CD8-positive, alpha-beta memory T cell (primary cell): ENCODE data around the gene HIRA. TPM values are rescaled to one million over a fixed set of nuclear protein-coding genes. Genes with fewer than 3 reads are reported as not detected.

ENCODE experiments used
- CTCF ChIA-PET: fragments of 350-600 bp; sonication (Branson Sonifier 250); formaldehyde crosslinking; loops from one replicate; lab custom pipeline; 2021; ENCODE audit warnings: antibody characterized with exemption; lab: Charles Lee
- POLR2A ChIA-PET: fragments of 350-600 bp; sonication (Branson Sonifier 250); formaldehyde crosslinking; loops from one replicate; lab custom pipeline; 2021; ENCODE audit warnings: antibody characterized with exemption; lab: Charles Lee
- DNase-seq, 5 donors: peaks; one replicate each; pipeline versions ENCODE4 v3.0.0 to v3.0.0-alpha.2; 2020 to 2022; ENCODE audit warnings: mixed read lengths in 1 of 5
- H3K27ac ChIP-seq: one replicate; pipeline ENCODE4 v1.7.0; 2013; ENCODE audit warnings: low read depth, mild to moderate bottlenecking, low read length, moderate library complexity
- H3K27me3 ChIP-seq: 2 replicates; pipeline ENCODE4 v1.7.0; 2013; ENCODE audit warnings: low read length, mild to moderate bottlenecking; ENCODE audit not compliant: insufficient read depth, poor library complexity, severe bottlenecking
- H3K36me3 ChIP-seq: 2 replicates; pipeline ENCODE4 v1.7.0; 2013; ENCODE audit warnings: mild to moderate bottlenecking, low read length, moderate library complexity; ENCODE audit not compliant: insufficient read depth
- H3K4me1 ChIP-seq: 2 replicates; pipeline ENCODE4 v1.7.0; 2013; ENCODE audit warnings: mild to moderate bottlenecking, low read length, moderate library complexity; ENCODE audit not compliant: insufficient read depth
- H3K4me3 ChIP-seq: 2 replicates; pipeline ENCODE4 v1.7.0; 2013; ENCODE audit warnings: mild to moderate bottlenecking, low read length
- H3K9me3 ChIP-seq: 2 replicates; pipeline ENCODE4 v1.7.0; 2013; ENCODE audit warnings: mild to moderate bottlenecking, low read length
- H3K27ac Mint-ChIP-seq, 8 donors: one replicate each; pipeline ENCODE4 v1.8.0; 2020 to 2021; ENCODE audit warnings: mixed read lengths in 8 of 8, mild to moderate bottlenecking in 6 of 8, inconsistent platforms in 3 of 8, moderate library complexity in 3 of 8
- H3K27me3 Mint-ChIP-seq, 2 donors: one replicate each; pipeline ENCODE4 v1.8.0; 2020 to 2021; ENCODE audit warnings: mixed read lengths in 2 of 2, mild to moderate bottlenecking in 1 of 2, moderate library complexity in 1 of 2
- H3K36me3 Mint-ChIP-seq, 3 donors: one replicate each; pipeline ENCODE4 v1.8.0; 2020 to 2021; ENCODE audit warnings: mixed read lengths in 3 of 3, inconsistent platforms in 1 of 3, mild to moderate bottlenecking in 1 of 3
- H3K4me1 Mint-ChIP-seq, 3 donors: one replicate each; pipeline ENCODE4 v1.8.0; 2020 to 2021; ENCODE audit warnings: mixed read lengths in 3 of 3, inconsistent platforms in 1 of 3, mild to moderate bottlenecking in 1 of 3
- H3K4me3 Mint-ChIP-seq, 7 donors: one replicate each; pipeline ENCODE4 v1.8.0; 2020 to 2021; ENCODE audit warnings: mixed read lengths in 7 of 7, mild to moderate bottlenecking in 6 of 7, moderate library complexity in 4 of 7, inconsistent platforms in 2 of 7
- H3K9me3 Mint-ChIP-seq, 5 donors: one replicate each; pipeline ENCODE4 v1.8.0; 2020 to 2022; ENCODE audit warnings: mixed read lengths in 5 of 5, mild to moderate bottlenecking in 3 of 5, moderate library complexity in 2 of 5, inconsistent platforms in 1 of 5
- polyA plus RNA-seq: library from polyadenylated mRNA; unstranded; fragments of 300-500 nt; fragmentation: Illumina TruSeq; gene quantifications from one replicate; pipeline ENCODE4 v1.2.3, GENCODE V29; 2021
- total RNA-seq, 2 experiments: library from RNA; stranded (reverse); gene quantifications; one replicate each; pipeline ENCODE4 v1.2.3, GENCODE V29; 2021

The HIRA gene
- total and polyA plus RNA-seq, 3 experiments from 2014 or later: 4.6 to 44.8 (median 38.5) TPM

GRCh38 chr22:19353363-19354131 lies 78.0 kb downstream of the HIRA start:
- H3K4me3 ChIP-seq: no peak overlapping the region
- ChIA-PET POLR2A (no interaction called here), CTCF (no interaction called here)
- no peaks in the 10 kb centered on the region for H3K9me3 ChIP-seq
- peaks cover 73% of the 10 kb centered on the region for H3K36me3 ChIP-seq
- DNase-seq: no peak
- Mint-ChIP-seq H3K27ac (no peak overlapping the region), H3K4me3 (no peak overlapping the region), H3K9me3 (no peaks in the 10 kb centered on the region), H3K4me1 (peaks cover 0 to 3% (median 0%) of the 10 kb centered on the region in 3 donors), H3K27me3 (peaks cover 0 to 3% of the 10 kb centered on the region in 2 donors), H3K36me3 (peaks cover 22 to 92% (median 28%) of the 10 kb centered on the region in 3 donors)
- no peaks in the 10 kb centered on the region for H3K4me1 ChIP-seq
- H3K27ac ChIP-seq: no peak overlapping the region
- H3K27me3 ChIP-seq: no peaks in the 10 kb centered on the region

GRCh38 chr22:19352766-19353165 lies 78.8 kb downstream of the HIRA start:
- H3K27ac ChIP-seq: no peak overlapping the region
- H3K4me3 ChIP-seq: no peak overlapping the region
- no peak overlapping the region for H3K4me3 Mint-ChIP-seq
- H3K4me1 ChIP-seq: no peaks in the 10 kb centered on the region
- ChIA-PET POLR2A (no interaction called here), CTCF (no interaction called here)
- peaks cover 22 to 89% (median 28%) of the 10 kb centered on the region in 3 donors for H3K36me3 Mint-ChIP-seq
- H3K27ac Mint-ChIP-seq: no peak overlapping the region
- H3K36me3 ChIP-seq: peaks cover 65% of the 10 kb centered on the region
- peaks cover 0 to 3% of the 10 kb centered on the region in 2 donors for H3K27me3 Mint-ChIP-seq
- no peak for DNase-seq
- no peaks in the 10 kb centered on the region for H3K9me3 ChIP-seq
- no peaks in the 10 kb centered on the region for H3K27me3 ChIP-seq
- H3K9me3 Mint-ChIP-seq: no peaks in the 10 kb centered on the region
- peaks cover 0 to 3% (median 0%) of the 10 kb centered on the region in 3 donors for H3K4me1 Mint-ChIP-seq

- no peaks in the 10 kb centered on the region for H3K9me3 Mint-ChIP-seq
- peaks cover 0 to 3% of the 10 kb centered on the region in 2 donors for H3K27me3 Mint-ChIP-seq
- H3K27ac ChIP-seq: no peak overlapping the region
- H3K4me1 Mint-ChIP-seq: peaks cover 0 to 3% (median 0%) of the 10 kb centered on the region in 3 donors
- H3K36me3 Mint-ChIP-seq: peaks cover 22 to 88% (median 28%) of the 10 kb centered on the region in 3 donors
- peak overlapping the region in 2 of 8 donors; percentile 36 to 51 for H3K27ac Mint-ChIP-seq
- no peaks in the 10 kb centered on the region for H3K27me3 ChIP-seq
- no peak overlapping the region for H3K4me3 Mint-ChIP-seq
- no peak for DNase-seq
- H3K4me3 ChIP-seq: no peak overlapping the region
- no peaks in the 10 kb centered on the region for H3K4me1 ChIP-seq
- H3K36me3 ChIP-seq: peaks cover 60% of the 10 kb centered on the region
- ChIA-PET CTCF (no interaction called here), POLR2A (no interaction called here)
- H3K9me3 ChIP-seq: no peaks in the 10 kb centered on the region
Observed at GRCh38 chr22:19352217-19352616, 79.3 kb downstream of the HIRA start.

GRCh38 chr22:19351604-19352003 lies 79.9 kb downstream of the HIRA start:
- H3K4me1 ChIP-seq: no peaks in the 10 kb centered on the region

GRCh38 chr22:19350947-19351346 lies 80.6 kb downstream of the HIRA start:
- ChIA-PET POLR2A (no interaction called here), CTCF (no interaction called here)
- H3K27ac Mint-ChIP-seq: peak overlapping the region in 2 of 8 donors; percentile 17 to 83

More at GRCh38 chr22:19351604-19352003, 79.9 kb downstream of the HIRA start:
- DNase-seq: no peak
- Mint-ChIP-seq H3K36me3 (peaks cover 23 to 89% (median 30%) of the 10 kb centered on the region in 3 donors), H3K4me1 (peaks cover 0 to 3% (median 0%) of the 10 kb centered on the region in 3 donors), H3K27ac (peak overlapping the region in 2 of 8 donors; percentile 18 to 58), H3K4me3 (no peak overlapping the region), H3K27me3 (peaks cover 0 to 3% of the 10 kb centered on the region in 2 donors), H3K9me3 (no peaks in the 10 kb centered on the region)
- Histone ChIP-seq H3K27me3 (no peaks in the 10 kb centered on the region), H3K4me3 (no peak overlapping the region), H3K36me3 (peaks cover 58% of the 10 kb centered on the region), H3K27ac (no peak overlapping the region), H3K9me3 (no peaks in the 10 kb centered on the region)
- ChIA-PET CTCF (no interaction called here), POLR2A (no interaction called here)

GRCh38 chr22:19350476-19350859 lies 81.1 kb downstream of the HIRA start:
- ChIA-PET CTCF (no interaction called here), POLR2A (no interaction called here)
- peak overlapping the region in 5 of 8 donors; percentile 17 to 83 (median 26) for H3K27ac Mint-ChIP-seq
- Histone ChIP-seq H3K36me3 (peaks cover 49% of the 10 kb centered on the region), H3K9me3 (no peaks in the 10 kb centered on the region), H3K4me3 (no peak overlapping the region), H3K4me1 (no peaks in the 10 kb centered on the region), H3K27ac (no peak overlapping the region), H3K27me3 (no peaks in the 10 kb centered on the region)
- H3K4me3 Mint-ChIP-seq: no peak overlapping the region
- DNase-seq: no peak
- H3K4me1 Mint-ChIP-seq: peaks cover 0 to 3% (median 0%) of the 10 kb centered on the region in 3 donors
- H3K27me3 Mint-ChIP-seq: peaks cover 0 to 3% of the 10 kb centered on the region in 2 donors
- H3K36me3 Mint-ChIP-seq: peaks cover 27 to 89% (median 31%) of the 10 kb centered on the region in 3 donors
- H3K9me3 Mint-ChIP-seq: no peaks in the 10 kb centered on the region

More at GRCh38 chr22:19350947-19351346, 80.6 kb downstream of the HIRA start:
- Mint-ChIP-seq H3K4me3 (no peak overlapping the region), H3K27me3 (peaks cover 0 to 3% of the 10 kb centered on the region in 2 donors), H3K9me3 (no peaks in the 10 kb centered on the region), H3K36me3 (peaks cover 27 to 89% (median 34%) of the 10 kb centered on the region in 3 donors), H3K4me1 (peaks cover 0 to 3% (median 0%) of the 10 kb centered on the region in 3 donors)
- H3K27me3 ChIP-seq: no peaks in the 10 kb centered on the region
- H3K4me1 ChIP-seq: no peaks in the 10 kb centered on the region
- no peak for DNase-seq
- no peaks in the 10 kb centered on the region for H3K9me3 ChIP-seq
- H3K4me3 ChIP-seq: no peak overlapping the region
- H3K27ac ChIP-seq: no peak overlapping the region
- H3K36me3 ChIP-seq: peaks cover 54% of the 10 kb centered on the region

- Mint-ChIP-seq H3K4me1 (peaks cover 0 to 3% (median 0%) of the 10 kb centered on the region in 3 donors), H3K27me3 (peaks cover 0 to 3% of the 10 kb centered on the region in 2 donors), H3K9me3 (no peaks in the 10 kb centered on the region), H3K36me3 (peaks cover 27 to 89% (median 31%) of the 10 kb centered on the region in 3 donors), H3K4me3 (no peak overlapping the region), H3K27ac (peak overlapping the region in 4 of 8 donors; percentile 17 to 89 (median 51))
- no peak overlapping the region for H3K27ac ChIP-seq
- no peaks in the 10 kb centered on the region for H3K9me3 ChIP-seq
- no peak for DNase-seq
- no peak overlapping the region for H3K4me3 ChIP-seq
- H3K4me1 ChIP-seq: no peaks in the 10 kb centered on the region
- H3K27me3 ChIP-seq: no peaks in the 10 kb centered on the region
- CTCF ChIA-PET: no interaction called here
- POLR2A ChIA-PET: no interaction called here
- peaks cover 46% of the 10 kb centered on the region for H3K36me3 ChIP-seq
Observed at GRCh38 chr22:19349778-19350475, 81.6 kb downstream of the HIRA start.
